Memory B cell (primary cell): Measurements from ENCODE around the gene MRPL50.

ENCODE experiments used
- ATAC-seq: fragments of 150-1000 bp; cut with Tn5 transposase; 2 replicates; pipeline ENCODE4 v1.10.0; 2021; ENCODE audit warnings: low read depth, mild to moderate bottlenecking, moderate library complexity
- DNase-seq, 2 donors: peaks; one replicate each; pipeline ENCODE4 v3.0.0; 2022; ENCODE audit warnings: low spot score in 2 of 2
- H3K27ac Mint-ChIP-seq: one replicate; pipeline ENCODE4 v1.8.0; 2022; ENCODE audit warnings: mild to moderate bottlenecking, moderate library complexity, mixed read lengths
- H3K27me3 Mint-ChIP-seq: one replicate; pipeline ENCODE4 v1.8.0; 2022; ENCODE audit warnings: mixed read lengths
- H3K36me3 Mint-ChIP-seq: one replicate; pipeline ENCODE4 v1.8.0; 2022; ENCODE audit warnings: mild to moderate bottlenecking, mixed read lengths
- H3K4me1 Mint-ChIP-seq: one replicate; pipeline ENCODE4 v1.8.0; 2022; ENCODE audit warnings: mixed read lengths
- H3K4me3 Mint-ChIP-seq: one replicate; pipeline ENCODE4 v1.8.0; 2022; ENCODE audit warnings: mild to moderate bottlenecking, moderate library complexity, mixed read lengths
- H3K9me3 Mint-ChIP-seq: one replicate; pipeline ENCODE4 v1.8.0; 2022; ENCODE audit warnings: mixed read lengths

MRPL50 gene

DNA sequence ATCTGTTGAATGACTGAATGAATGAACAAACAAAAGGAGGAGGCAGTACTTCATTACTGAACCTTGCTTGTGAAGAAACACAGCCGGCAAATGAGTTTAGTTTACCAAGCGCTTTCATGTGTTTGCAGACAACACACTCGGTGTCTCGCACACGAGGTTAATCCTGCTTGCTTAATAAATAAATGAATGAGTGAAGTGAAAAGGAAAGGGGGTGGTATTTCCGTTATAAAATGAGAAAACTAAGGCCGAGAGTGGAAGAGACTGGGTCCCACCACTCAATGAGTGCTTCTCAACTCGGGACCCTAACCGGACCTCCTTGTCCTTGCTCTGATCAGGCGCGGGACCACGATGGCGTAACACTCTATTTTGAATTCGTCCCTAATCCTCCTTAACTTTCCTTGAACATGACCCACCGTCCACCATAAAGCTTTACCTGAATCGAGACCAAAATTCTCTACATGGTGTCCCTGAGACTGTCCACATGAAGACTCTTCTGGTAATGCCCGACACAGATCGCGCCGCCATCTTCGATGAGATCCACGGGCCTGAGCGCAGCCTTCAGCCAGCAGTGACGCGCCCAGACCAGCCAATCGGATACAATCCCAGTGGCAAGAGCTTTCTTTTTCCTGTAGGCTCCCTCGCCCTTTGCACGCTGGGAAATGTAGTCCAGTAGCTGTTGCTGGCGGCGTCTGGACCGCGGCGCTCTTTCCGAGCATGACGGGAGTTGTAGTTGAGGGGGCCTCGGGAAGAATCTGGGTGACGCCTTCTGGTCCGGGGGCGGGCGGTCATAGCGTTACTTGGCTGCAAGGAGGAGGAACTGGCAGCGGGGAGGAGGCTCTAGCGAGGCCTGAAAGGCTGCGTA lies at the start of gene MRPL50, which contains the start of gene ZNF189:
TSS of gene MRPL50 (minus strand) at position 551 of the 862 bp plus-strand sequence. CDS start at position 525, 26 bp downstream.
TSS of gene ZNF189 (plus strand) at position 784 of the 862 bp plus-strand sequence. CDS start 306 bp downstream, outside the sequence.
- peak within 1 kb of the TSS; percentile 100 for H3K27ac Mint-ChIP-seq
- peaks cover 3% of the 10 kb centered on the region for H3K9me3 Mint-ChIP-seq
- ATAC-seq (peak; percentile 90), DNase-seq (peak; percentile 90 to 94)
- H3K4me1 Mint-ChIP-seq = peaks cover 43% of the 10 kb centered on the region
- peaks cover 44% of the 10 kb centered on the region for H3K36me3 Mint-ChIP-seq
- peak within 1 kb of the TSS; percentile 99 for H3K4me3 Mint-ChIP-seq
- no peaks in the 10 kb centered on the region for H3K27me3 Mint-ChIP-seq

DNA sequence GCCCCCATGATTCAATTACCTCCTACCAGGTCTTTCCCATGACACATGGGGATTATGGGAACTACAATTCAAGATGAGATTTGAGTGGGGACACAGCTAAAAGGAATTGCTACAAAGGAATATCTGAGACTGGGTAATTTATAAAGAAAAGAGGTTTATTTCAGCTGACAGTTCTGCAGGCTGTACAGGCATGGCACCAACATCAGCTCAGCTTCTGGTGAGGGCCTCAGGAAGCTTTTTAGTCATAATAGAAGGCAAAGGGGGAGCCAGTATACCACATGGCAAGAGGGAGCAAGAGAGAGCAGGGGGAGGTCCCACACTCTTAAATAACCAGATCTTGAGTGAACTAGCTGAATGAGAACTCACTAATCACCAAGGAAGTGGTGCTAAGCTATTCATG lies 48.3 kb upstream of the MRPL50 start:
- H3K4me3 Mint-ChIP-seq = no peak overlapping the region
- no peaks in the 10 kb centered on the region for H3K36me3 Mint-ChIP-seq
- peaks cover 8% of the 10 kb centered on the region for H3K4me1 Mint-ChIP-seq
- no peak for DNase-seq
- peaks cover 2% of the 10 kb centered on the region for H3K9me3 Mint-ChIP-seq
- H3K27ac Mint-ChIP-seq = no peak overlapping the region
- H3K27me3 Mint-ChIP-seq = peaks cover 18% of the 10 kb centered on the region
- no peak for ATAC-seq

GRCh38 chr9:101445353-101446029 lies 47.1 kb upstream of the MRPL50 start:
- Mint-ChIP-seq H3K36me3 (no peaks in the 10 kb centered on the region), H3K27me3 (peaks cover 18% of the 10 kb centered on the region), H3K4me3 (no peak overlapping the region), H3K27ac (no peak overlapping the region), H3K9me3 (no peaks in the 10 kb centered on the region), H3K4me1 (peaks cover 8% of the 10 kb centered on the region)
- DNase-seq = no peak
- ATAC-seq = no peak

GRCh38 chr9:101443364-101443771 lies 45.0 kb upstream of the MRPL50 start:
- Mint-ChIP-seq H3K9me3 (no peaks in the 10 kb centered on the region), H3K27me3 (peaks cover 15% of the 10 kb centered on the region), H3K4me1 (no peaks in the 10 kb centered on the region), H3K4me3 (no peak overlapping the region), H3K36me3 (no peaks in the 10 kb centered on the region), H3K27ac (no peak overlapping the region)
- DNase-seq (no peak), ATAC-seq (no peak)

- peaks cover 15% of the 10 kb centered on the region for H3K27me3 Mint-ChIP-seq
- H3K9me3 Mint-ChIP-seq = no peaks in the 10 kb centered on the region
- H3K4me3 Mint-ChIP-seq = no peak overlapping the region
- H3K4me1 Mint-ChIP-seq = no peaks in the 10 kb centered on the region
- DNase-seq (no peak), ATAC-seq (no peak)
- no peak overlapping the region for H3K27ac Mint-ChIP-seq
- no peaks in the 10 kb centered on the region for H3K36me3 Mint-ChIP-seq
Measured at GRCh38 chr9:101442736-101443135, 44.3 kb upstream of the MRPL50 start.

DNA sequence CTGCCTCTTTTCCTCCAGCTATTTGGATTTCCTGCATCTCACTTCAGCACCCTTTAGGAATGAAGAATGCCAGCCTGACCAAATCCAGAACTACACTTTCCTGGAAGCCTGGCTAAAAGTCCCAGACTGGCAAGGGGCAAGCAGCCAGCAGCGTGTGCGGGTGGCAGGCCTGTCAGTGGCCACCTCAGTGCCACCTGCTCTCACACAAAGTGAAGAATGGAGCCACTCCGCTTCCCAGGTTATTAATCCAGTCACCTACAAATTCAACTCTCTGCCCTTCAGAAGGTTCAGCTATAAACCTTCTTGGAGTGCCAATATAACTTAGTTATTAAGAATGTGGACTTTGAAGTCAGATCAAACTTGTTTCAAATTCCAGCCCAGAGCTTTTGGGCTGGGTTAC lies 43.9 kb upstream of the MRPL50 start:
- no peak overlapping the region for H3K27ac Mint-ChIP-seq
- no peak overlapping the region for H3K4me3 Mint-ChIP-seq
- no peak for ATAC-seq
- H3K4me1 Mint-ChIP-seq = no peaks in the 10 kb centered on the region
- H3K9me3 Mint-ChIP-seq = no peaks in the 10 kb centered on the region
- no peaks in the 10 kb centered on the region for H3K36me3 Mint-ChIP-seq
- peaks cover 16% of the 10 kb centered on the region for H3K27me3 Mint-ChIP-seq
- DNase-seq = no peak

- no peaks in the 10 kb centered on the region for H3K4me1 Mint-ChIP-seq
- H3K4me3 Mint-ChIP-seq = no peak overlapping the region
- H3K9me3 Mint-ChIP-seq = no peaks in the 10 kb centered on the region
- ATAC-seq (no peak), DNase-seq (no peak)
- H3K36me3 Mint-ChIP-seq = no peaks in the 10 kb centered on the region
- peaks cover 23% of the 10 kb centered on the region for H3K27me3 Mint-ChIP-seq
- no peak overlapping the region for H3K27ac Mint-ChIP-seq
Measured at GRCh38 chr9:101440714-101441230, 42.4 kb upstream of the MRPL50 start.

DNA sequence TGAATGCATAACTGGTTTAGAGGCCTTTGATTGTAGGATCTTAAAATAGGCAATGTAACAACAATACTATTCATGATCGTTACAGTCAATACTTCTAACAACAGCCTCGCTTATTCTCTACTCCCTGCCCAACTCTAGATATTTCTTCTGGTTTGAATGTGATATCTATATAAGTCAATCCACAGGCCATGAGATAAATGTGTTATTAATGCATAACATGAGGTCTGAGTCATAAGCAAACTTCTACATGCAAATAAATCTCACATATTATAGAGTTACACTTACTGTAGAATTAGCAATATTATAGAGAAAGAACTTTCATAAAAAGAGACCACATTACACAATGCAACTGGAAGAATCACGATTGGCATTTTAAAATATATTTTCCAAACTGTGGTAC lies 40.1 kb upstream of the MRPL50 start:
- H3K9me3 Mint-ChIP-seq = no peaks in the 10 kb centered on the region
- DNase-seq (no peak), ATAC-seq (no peak)
- H3K4me3 Mint-ChIP-seq = no peak overlapping the region
- peaks cover 18% of the 10 kb centered on the region for H3K27me3 Mint-ChIP-seq
- no peak overlapping the region for H3K27ac Mint-ChIP-seq
- peaks cover 8% of the 10 kb centered on the region for H3K4me1 Mint-ChIP-seq
- H3K36me3 Mint-ChIP-seq = no peaks in the 10 kb centered on the region

DNA sequence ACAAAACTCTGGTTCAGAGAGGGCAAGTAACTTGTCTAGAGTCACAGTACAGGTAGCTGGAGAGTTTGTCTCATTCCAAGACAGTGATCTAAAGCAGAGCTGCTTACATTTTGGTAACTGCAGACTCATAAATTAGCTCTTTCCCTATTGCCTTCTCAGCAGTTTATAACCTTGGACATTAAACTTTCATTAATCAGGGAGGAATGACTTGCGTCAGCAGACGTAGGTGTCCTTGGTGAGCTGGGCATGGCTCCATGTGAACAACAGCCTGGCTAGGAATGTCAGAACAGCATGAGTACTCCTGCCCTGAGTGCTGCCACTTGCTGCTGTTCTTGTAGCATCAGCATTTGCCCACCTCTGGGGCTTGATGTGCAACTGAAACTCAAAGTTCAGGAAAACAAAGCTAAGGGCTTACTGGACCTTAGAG lies 39.4 kb upstream of the MRPL50 start:
- Mint-ChIP-seq H3K4me1 (peaks cover 8% of the 10 kb centered on the region), H3K9me3 (no peaks in the 10 kb centered on the region), H3K4me3 (no peak overlapping the region), H3K27ac (no peak overlapping the region), H3K36me3 (no peaks in the 10 kb centered on the region), H3K27me3 (peaks cover 13% of the 10 kb centered on the region)
- ATAC-seq = no peak
- DNase-seq = no peak

DNA sequence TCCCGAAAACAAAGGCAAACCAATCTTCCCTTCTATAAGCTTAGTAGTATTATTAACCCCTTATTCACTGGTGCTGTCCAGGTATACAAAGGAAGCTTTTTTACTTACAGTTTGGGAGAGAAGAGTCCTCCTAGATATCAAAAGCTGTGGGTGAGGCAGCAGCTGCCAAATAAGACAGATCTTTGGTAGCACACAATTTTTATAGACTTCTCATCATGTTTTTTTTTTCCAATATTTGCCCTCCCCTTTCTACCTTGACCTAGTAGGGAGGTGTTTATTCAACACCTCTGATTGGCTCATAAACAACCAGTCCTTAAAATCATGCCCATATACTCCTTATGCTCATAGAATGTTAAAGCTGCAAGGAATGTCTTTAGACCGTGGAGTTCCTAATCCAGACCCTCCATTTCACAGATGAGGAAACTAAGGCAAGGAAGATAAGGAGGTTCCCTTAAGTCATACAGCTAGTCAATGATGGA lies 37.2 kb upstream of the MRPL50 start, which contains the start of gene ALDOB:
TSS of gene ALDOB (minus strand) at position 174 of the 479 bp plus-strand sequence. CDS start 4,887 bp downstream, outside the sequence.
- DNase-seq (no peak), ATAC-seq (no peak)
- no peaks in the 10 kb centered on the region for H3K9me3 Mint-ChIP-seq
- no peak within 1 kb of the TSS for H3K4me3 Mint-ChIP-seq
- peaks cover 12% of the 10 kb centered on the region for H3K27me3 Mint-ChIP-seq
- H3K36me3 Mint-ChIP-seq = no peaks in the 10 kb centered on the region
- peaks cover 8% of the 10 kb centered on the region for H3K4me1 Mint-ChIP-seq
- H3K27ac Mint-ChIP-seq = no peak within 1 kb of the TSS

DNA sequence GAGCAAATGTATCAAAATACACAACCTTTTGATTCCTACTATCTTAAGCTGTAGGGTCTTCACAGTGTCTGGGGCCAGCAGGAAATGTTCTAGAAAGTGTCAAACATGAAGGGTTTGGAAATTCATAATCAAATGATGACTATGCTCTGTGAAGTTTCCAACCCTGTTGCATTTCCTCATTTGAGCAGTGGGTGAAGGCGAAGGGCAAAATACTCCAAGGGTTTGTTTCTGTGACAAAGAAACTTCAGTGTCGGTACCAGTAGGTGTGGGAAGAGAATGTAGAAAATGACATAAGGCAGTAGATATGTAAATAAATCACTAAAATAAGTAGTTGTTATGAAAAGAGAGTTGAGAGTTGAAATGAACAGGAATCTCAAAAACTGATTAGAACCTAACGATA lies 36.6 kb upstream of the MRPL50 start:
- Mint-ChIP-seq H3K4me3 (no peak overlapping the region), H3K27ac (no peak overlapping the region), H3K4me1 (peaks cover 8% of the 10 kb centered on the region), H3K27me3 (peaks cover 10% of the 10 kb centered on the region), H3K36me3 (no peaks in the 10 kb centered on the region), H3K9me3 (peaks cover 1% of the 10 kb centered on the region)
- ATAC-seq (no peak), DNase-seq (no peak)

GRCh38 chr9:101433229-101433628 lies 34.8 kb upstream of the MRPL50 start:
- peaks cover 10% of the 10 kb centered on the region for H3K27me3 Mint-ChIP-seq
- H3K9me3 Mint-ChIP-seq = peaks cover 4% of the 10 kb centered on the region
- H3K4me1 Mint-ChIP-seq = peaks cover 11% of the 10 kb centered on the region
- no peak overlapping the region for H3K4me3 Mint-ChIP-seq
- no peaks in the 10 kb centered on the region for H3K36me3 Mint-ChIP-seq
- H3K27ac Mint-ChIP-seq = no peak overlapping the region
- ATAC-seq = no peak
- no peak for DNase-seq

GRCh38 chr9:101432740-101433139 lies 34.3 kb upstream of the MRPL50 start:
- ATAC-seq (no peak), DNase-seq (no peak)
- H3K36me3 Mint-ChIP-seq = no peaks in the 10 kb centered on the region
- H3K27ac Mint-ChIP-seq = no peak overlapping the region
- H3K27me3 Mint-ChIP-seq = peaks cover 10% of the 10 kb centered on the region
- peaks cover 14% of the 10 kb centered on the region for H3K4me1 Mint-ChIP-seq
- peaks cover 4% of the 10 kb centered on the region for H3K9me3 Mint-ChIP-seq
- H3K4me3 Mint-ChIP-seq = no peak overlapping the region

DNA sequence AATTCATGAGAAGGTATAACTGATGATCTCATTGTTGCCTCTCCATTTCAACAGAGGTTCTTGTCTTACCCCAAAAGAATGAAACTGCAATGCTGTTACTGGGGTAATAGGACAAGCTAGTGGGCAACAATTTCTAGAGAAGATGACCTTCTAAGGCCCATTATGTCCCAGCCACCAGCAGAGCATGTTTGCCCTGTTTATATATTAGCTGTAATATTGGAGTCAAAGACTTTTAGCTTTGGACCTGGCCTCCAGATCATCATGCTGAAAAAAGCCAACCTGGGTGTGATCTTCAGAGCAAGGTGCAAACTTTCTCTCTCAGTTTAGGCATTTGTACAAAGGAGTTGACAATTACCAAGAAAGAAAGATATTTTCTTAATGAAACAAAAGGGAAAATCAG lies 33.8 kb upstream of the MRPL50 start:
- H3K4me3 Mint-ChIP-seq = no peak overlapping the region
- peaks cover 4% of the 10 kb centered on the region for H3K9me3 Mint-ChIP-seq
- no peak overlapping the region for H3K27ac Mint-ChIP-seq
- H3K36me3 Mint-ChIP-seq = no peaks in the 10 kb centered on the region
- peaks cover 8% of the 10 kb centered on the region for H3K27me3 Mint-ChIP-seq
- H3K4me1 Mint-ChIP-seq = peaks cover 17% of the 10 kb centered on the region
- DNase-seq (no peak), ATAC-seq (no peak)
